ENCODE measurements around the gene UPF3A.

UPF3A gene

GRCh38 chr13:114309086-114309485 is 27.7 kb downstream of the UPF3A start:
- Histone ChIP-seq H3K4me1 (ENCODE audit: insufficient read depth, low read length) (no peaks in the 10 kb centered on the region), H3K36me3 (ENCODE audit: insufficient read depth, low read length) (peaks cover 29% of the 10 kb centered on the region), H3K27ac (ENCODE audit: low read depth, low read length) (no peak overlapping the region), H3K27me3 (ENCODE audit: insufficient read depth, low read length) (no peaks in the 10 kb centered on the region), H3K9ac (ENCODE audit: low read depth, low read length) (no peak overlapping the region), H3K9me3 (ENCODE audit: insufficient read depth, low read depth, low read length) (no peaks in the 10 kb centered on the region), H3K4me3 (ENCODE audit: low read length) (no peak overlapping the region)
- WGBS: 96% methylated on average over 2 of the region's 2 CpGs

- Histone ChIP-seq H3K27ac (ENCODE audit: low read depth, low read length) (no peak overlapping the region), H3K4me3 (ENCODE audit: low read length) (no peak overlapping the region), H3K9me3 (ENCODE audit: insufficient read depth, low read depth, low read length) (no peaks in the 10 kb centered on the region), H3K9ac (ENCODE audit: low read depth, low read length) (no peak overlapping the region), H3K36me3 (ENCODE audit: insufficient read depth, low read length) (peaks cover 21% of the 10 kb centered on the region), H3K4me1 (ENCODE audit: insufficient read depth, low read length) (no peaks in the 10 kb centered on the region), H3K27me3 (ENCODE audit: insufficient read depth, low read length) (no peaks in the 10 kb centered on the region)
- WGBS: 83% methylated on average over 6 of the region's 6 CpGs
These were observed 28.5 kb downstream of the UPF3A start for GRCh38 chr13:114309806-114310410.

GRCh38 chr13:114310956-114311355 is 29.6 kb downstream of the UPF3A start:
- 88% methylated on average over 3 of the region's 5 CpGs for WGBS
- Histone ChIP-seq H3K36me3 (ENCODE audit: insufficient read depth, low read length) (peaks cover 13% of the 10 kb centered on the region), H3K9ac (ENCODE audit: low read depth, low read length) (no peak overlapping the region), H3K27ac (ENCODE audit: low read depth, low read length) (no peak overlapping the region), H3K27me3 (ENCODE audit: insufficient read depth, low read length) (no peaks in the 10 kb centered on the region), H3K9me3 (ENCODE audit: insufficient read depth, low read depth, low read length) (no peaks in the 10 kb centered on the region), H3K4me3 (ENCODE audit: low read length) (no peak overlapping the region), H3K4me1 (ENCODE audit: insufficient read depth, low read length) (peaks cover 5% of the 10 kb centered on the region)

- Histone ChIP-seq H3K4me1 (ENCODE audit: insufficient read depth, low read length) (peaks cover 5% of the 10 kb centered on the region), H3K9me3 (ENCODE audit: insufficient read depth, low read depth, low read length) (no peaks in the 10 kb centered on the region), H3K4me3 (ENCODE audit: low read length) (no peak overlapping the region), H3K27me3 (ENCODE audit: insufficient read depth, low read length) (no peaks in the 10 kb centered on the region), H3K36me3 (ENCODE audit: insufficient read depth, low read length) (peaks cover 9% of the 10 kb centered on the region), H3K9ac (ENCODE audit: low read depth, low read length) (no peak overlapping the region), H3K27ac (ENCODE audit: low read depth, low read length) (no peak overlapping the region)
These were observed 30.0 kb downstream of the UPF3A start for GRCh38 chr13:114311387-114311786.

- Histone ChIP-seq H3K9ac (ENCODE audit: low read depth, low read length) (no peak overlapping the region), H3K27me3 (ENCODE audit: insufficient read depth, low read length) (no peaks in the 10 kb centered on the region), H3K4me3 (ENCODE audit: low read length) (no peak overlapping the region), H3K4me1 (ENCODE audit: insufficient read depth, low read length) (peaks cover 5% of the 10 kb centered on the region), H3K27ac (ENCODE audit: low read depth, low read length) (no peak overlapping the region), H3K36me3 (ENCODE audit: insufficient read depth, low read length) (peaks cover 4% of the 10 kb centered on the region), H3K9me3 (ENCODE audit: insufficient read depth, low read depth, low read length) (no peaks in the 10 kb centered on the region)
- 72% methylated on average over 2 of the region's 2 CpGs for WGBS
These were observed 30.5 kb downstream of the UPF3A start for GRCh38 chr13:114311908-114312307.

- H3K4me1 ChIP-seq (ENCODE audit: insufficient read depth, low read length): peaks cover 5% of the 10 kb centered on the region
- no peaks in the 10 kb centered on the region for H3K27me3 ChIP-seq (ENCODE audit: insufficient read depth, low read length)
- 0 out of 2 replicates have a peak, but pooled peaks cover 5% of the 10 kb centered on the region for H3K36me3 ChIP-seq (ENCODE audit: insufficient read depth, low read length)
- 94% methylated on average over 16 of the region's 17 CpGs for WGBS
- peak overlapping the region; percentile 90 for H3K4me3 ChIP-seq (ENCODE audit: low read length)
- no peaks in the 10 kb centered on the region for H3K9me3 ChIP-seq (ENCODE audit: insufficient read depth, low read depth, low read length)
- peak overlapping the region; percentile 91 for H3K9ac ChIP-seq (ENCODE audit: low read depth, low read length)
- no peak overlapping the region; the same call in 1 of the 2 replicates for H3K27ac ChIP-seq (ENCODE audit: low read depth, low read length)
These were observed 31.9 kb downstream of the UPF3A start for GRCh38 chr13:114313061-114313860.

- Histone ChIP-seq H3K27me3 (ENCODE audit: insufficient read depth, low read length) (no peaks in the 10 kb centered on the region), H3K9ac (ENCODE audit: low read depth, low read length) (peak within 1 kb of the TSS; percentile 91), H3K4me3 (ENCODE audit: low read length) (peak within 1 kb of the TSS; percentile 90), H3K4me1 (ENCODE audit: insufficient read depth, low read length) (peaks cover 5% of the 10 kb centered on the region), H3K27ac (ENCODE audit: low read depth, low read length) (peak within 1 kb of the TSS; percentile 81), H3K36me3 (ENCODE audit: insufficient read depth, low read length) (0 out of 2 replicates have a peak, but pooled peaks cover 5% of the 10 kb centered on the region), H3K9me3 (ENCODE audit: insufficient read depth, low read depth, low read length) (no peaks in the 10 kb centered on the region)
- WGBS: under 1% methylated on average over 107 of the region's 107 CpGs
These were observed 32.9 kb downstream of the UPF3A start, which contains the start of gene CHAMP1 for GRCh38 chr13:114314074-114314912. TSS of gene CHAMP1 (plus strand) at chr13:114314503. CDS start at chr13:114323843, 9,340 bp downstream.

GRCh38 chr13:114315074-114315785 is 33.8 kb downstream of the UPF3A start:
- H3K4me3 ChIP-seq (ENCODE audit: low read length): peak overlapping the region; percentile 90
- peak overlapping the region; percentile 91 for H3K9ac ChIP-seq (ENCODE audit: low read depth, low read length)
- H3K27ac ChIP-seq (ENCODE audit: low read depth, low read length): peak overlapping the region; percentile 81; the same call in 1 of the 2 replicates
- H3K4me1 ChIP-seq (ENCODE audit: insufficient read depth, low read length): peaks cover 5% of the 10 kb centered on the region
- peaks cover 7% of the 10 kb centered on the region for H3K36me3 ChIP-seq (ENCODE audit: insufficient read depth, low read length)
- WGBS: 52% methylated on average over 3 of the region's 7 CpGs
- H3K9me3 ChIP-seq (ENCODE audit: insufficient read depth, low read depth, low read length): no peaks in the 10 kb centered on the region
- no peaks in the 10 kb centered on the region for H3K27me3 ChIP-seq (ENCODE audit: insufficient read depth, low read length)

- no peak overlapping the region for H3K27ac ChIP-seq (ENCODE audit: low read depth, low read length)
- H3K9me3 ChIP-seq (ENCODE audit: insufficient read depth, low read depth, low read length): no peaks in the 10 kb centered on the region
- H3K9ac ChIP-seq (ENCODE audit: low read depth, low read length): no peak overlapping the region
- H3K27me3 ChIP-seq (ENCODE audit: insufficient read depth, low read length): no peaks in the 10 kb centered on the region
- peaks cover 37% of the 10 kb centered on the region for H3K36me3 ChIP-seq (ENCODE audit: insufficient read depth, low read length)
- H3K4me1 ChIP-seq (ENCODE audit: insufficient read depth, low read length): peaks cover 5% of the 10 kb centered on the region
- H3K4me3 ChIP-seq (ENCODE audit: low read length): no peak overlapping the region
- WGBS: no CpG with 5 or more reads among the region's 1 CpG
These were observed 37.2 kb downstream of the UPF3A start for GRCh38 chr13:114318624-114319023.

- Histone ChIP-seq H3K4me1 (ENCODE audit: insufficient read depth, low read length) (peaks cover 5% of the 10 kb centered on the region), H3K27me3 (ENCODE audit: insufficient read depth, low read length) (no peaks in the 10 kb centered on the region), H3K27ac (ENCODE audit: low read depth, low read length) (no peak overlapping the region), H3K9me3 (ENCODE audit: insufficient read depth, low read depth, low read length) (no peaks in the 10 kb centered on the region), H3K4me3 (ENCODE audit: low read length) (no peak overlapping the region), H3K9ac (ENCODE audit: low read depth, low read length) (no peak overlapping the region), H3K36me3 (ENCODE audit: insufficient read depth, low read length) (peaks cover 46% of the 10 kb centered on the region)
- 91% methylated on average over 3 of the region's 3 CpGs for WGBS
These were observed 38.1 kb downstream of the UPF3A start for GRCh38 chr13:114319441-114319913.

All from HUES64 (cell line).